GM12878 (cell line): ENCODE data around the gene LAMA2.

Source experiments
- CTCF ChIP-seq, 3 experiments: IDR thresholded peaks in 2 of 3; conservative IDR thresholded peaks in 1 of 3; 2 replicates each; pipeline ENCODE4 v1.5.1; 2011; ENCODE audit warnings: low read depth in 3 of 3, low read length in 3 of 3, mild to moderate bottlenecking in 3 of 3, control low read depth in 2 of 3, moderate library complexity in 2 of 3, inconsistent platforms in 1 of 3, mixed read lengths in 1 of 3; ENCODE audit not compliant: control insufficient read depth in 2 of 3, insufficient read depth in 1 of 3; ENCODE audit errors: extremely low read depth in 1 of 3
- LARP7 ChIP-seq: fragments of 450-650 bp; IDR thresholded peaks from 2 replicates; pipeline ENCODE4 v1.6.1; 2017; ENCODE audit warnings: mild to moderate bottlenecking
- POLR2A ChIP-seq: IDR thresholded peaks from 2 replicates; pipeline ENCODE4 v1.6.1; 2011; ENCODE audit warnings: low read depth, mild to moderate bottlenecking, low read length
- REST ChIP-seq: IDR thresholded peaks from 2 replicates; pipeline ENCODE4 v1.6.1; 2012; ENCODE audit warnings: mild to moderate bottlenecking, low read depth, low read length

- TF ChIP-seq CTCF (IDR thresholded peaks at IDR 0.05 in 2 of 3, conservative IDR thresholded peaks at IDR 0.05 in 1 of 3; ENCODE audit: control insufficient read depth in 2 of 3, extremely low read depth in 1 of 3, insufficient read depth in 1 of 3, low read depth in 3 of 3, low read length in 3 of 3) (no peak), POLR2A (no peak), REST (no peak), LARP7 (no peak)
Measured at GRCh38 chr6:128888444-128889175, 5.7 kb downstream of the LAMA2 start.
